Neural cell (in vitro differentiated cells): ENCODE results near the gene GSK3B.

Experiments used
- CTCF ChIP-seq: fragments of 450-650 bp; IDR thresholded peaks from 2 replicates; pipeline ENCODE4 v1.5.1; 2014; ENCODE audit warnings: antibody characterized with exemption, mild to moderate bottlenecking, moderate library complexity; ENCODE audit not compliant: poor library complexity, severe bottlenecking
- EP300 ChIP-seq: fragments of 450-650 bp; conservative IDR thresholded peaks from 2 replicates; pipeline ENCODE4 v1.6.1; 2014; ENCODE audit warnings: antibody characterized with exemption, mild to moderate bottlenecking, moderate library complexity; ENCODE audit not compliant: poor library complexity, severe bottlenecking
- EZH2 ChIP-seq: fragments of 200-600, 300-800 bp; shearing (Covaris generic), sonication (generic); IDR thresholded peaks from 2 replicates; pipeline ENCODE4 v1.6.1; 2014; ENCODE audit warnings: antibody characterized with exemption, low read length, borderline replicate concordance, mild to moderate bottlenecking; ENCODE audit not compliant: insufficient read depth, poor library complexity, severe bottlenecking
- POLR2AphosphoS5 ChIP-seq: IDR thresholded peaks from 2 replicates; pipeline ENCODE4 v1.6.1; 2012
- RAD21 ChIP-seq: fragments of 450-650 bp; conservative IDR thresholded peaks from 2 replicates; pipeline ENCODE4 v1.6.1; 2014; ENCODE audit warnings: antibody characterized with exemption, mild to moderate bottlenecking, moderate library complexity
- REST ChIP-seq: IDR thresholded peaks from 2 replicates; pipeline ENCODE4 v1.6.1; 2012; ENCODE audit warnings: borderline replicate concordance
- SMC3 ChIP-seq: fragments of 450-650 bp; conservative IDR thresholded peaks from 2 replicates; pipeline ENCODE4 v1.6.1; 2014; ENCODE audit warnings: antibody characterized with exemption, mild to moderate bottlenecking, moderate library complexity; ENCODE audit not compliant: poor library complexity
- TAF1 ChIP-seq: IDR thresholded peaks from 2 replicates; pipeline ENCODE4 v1.6.1; 2012; ENCODE audit warnings: low read depth

DNA sequence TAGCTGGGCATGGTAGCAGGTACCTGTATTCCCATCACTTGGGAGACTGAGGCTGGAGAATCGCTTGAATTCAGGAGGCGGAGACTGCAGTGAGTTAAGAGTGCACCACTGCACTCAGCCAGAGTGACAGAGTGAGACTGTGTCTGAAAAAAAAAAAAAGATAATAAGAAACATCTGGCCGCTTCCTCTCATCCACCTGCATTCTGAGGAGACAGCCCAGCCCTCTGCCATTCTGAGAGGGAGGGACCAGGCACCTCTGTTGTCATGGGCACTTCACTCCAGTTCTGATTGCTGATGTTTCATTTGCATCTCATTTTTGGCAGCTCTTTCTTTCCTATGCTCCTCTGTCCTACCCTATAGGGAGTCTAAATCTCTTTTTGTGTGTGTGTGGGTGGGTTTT lies 36.4 kb upstream of the GSK3B start:
- TF ChIP-seq CTCF (no peak), TAF1 (no peak), POLR2AphosphoS5 (no peak), SMC3 (no peak), EZH2 (no peak), REST (no peak), EP300 (no peak), RAD21 (no peak)
